HTR-8/SVneo (cell line): ENCODE results near the gene TPRN.

Source experiments
- DNase-seq: peaks from one replicate; pipeline ENCODE4 v3.0.0; 2011; ENCODE audit warnings: low spot score, mixed read lengths; ENCODE audit not compliant: insufficient read length
- FAIRE-seq: peaks from 2 replicates; lab custom pipeline; 2011; peaks lifted over from hg19 to GRCh38; lab: Jason Lieb, UNC

TPRN gene

DNA sequence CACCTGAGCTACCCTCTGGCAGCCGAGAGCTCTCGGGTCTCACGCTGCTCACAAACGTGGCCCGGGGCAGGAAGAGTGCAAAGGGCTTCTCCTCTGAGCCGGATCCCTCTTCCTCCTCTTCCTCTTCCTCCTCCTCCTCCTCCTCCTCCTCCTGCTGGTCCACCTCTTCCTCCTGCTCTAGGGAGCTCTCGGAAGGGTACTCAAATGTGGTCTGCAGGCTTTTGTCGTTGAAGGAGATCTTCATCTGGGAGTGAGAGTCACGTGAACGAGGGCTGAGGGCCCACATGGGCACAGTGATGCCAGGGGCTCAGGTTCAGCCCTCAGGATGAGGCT lies 8.1 kb downstream of the TPRN start:
- DNase-seq = no peak
- FAIRE-seq = no peak

DNA sequence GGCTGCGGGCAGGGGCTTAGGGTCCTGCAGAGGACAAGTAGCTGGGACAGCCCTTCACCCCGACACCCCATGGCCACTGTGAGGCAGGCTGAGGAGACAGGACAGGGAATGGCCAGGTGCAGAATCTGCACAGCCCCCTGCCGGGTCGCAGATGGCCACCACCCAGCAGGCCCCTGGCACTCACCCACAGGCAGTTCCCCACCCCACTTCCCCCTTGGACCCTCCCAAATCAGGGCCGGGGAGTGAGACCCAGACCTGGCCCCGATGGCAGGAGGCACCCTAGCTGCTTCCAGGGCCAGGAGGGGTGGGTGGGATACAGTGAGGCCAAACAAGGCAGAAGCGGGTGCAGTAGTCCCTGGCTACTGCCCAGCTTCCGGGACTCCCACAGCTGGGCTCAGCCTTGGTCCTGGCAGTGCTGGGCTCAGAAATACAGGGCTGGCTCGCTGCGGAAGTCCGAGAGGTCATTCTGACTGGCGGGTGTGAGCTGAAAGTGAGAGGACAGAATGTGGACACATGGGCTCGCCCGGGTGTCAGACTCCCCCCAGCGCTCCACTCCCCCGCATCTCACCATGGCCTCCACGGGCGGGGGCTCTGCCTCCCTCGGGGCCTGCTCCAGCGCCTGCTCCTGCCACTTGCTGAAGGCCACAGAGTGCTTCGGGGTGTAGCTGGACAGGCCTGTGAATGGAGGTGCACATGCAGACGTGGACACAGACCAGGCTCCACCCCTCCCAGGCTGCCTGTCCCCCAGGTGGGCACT lies 8.7 kb downstream of the TPRN start:
- FAIRE-seq = no peak
- DNase-seq = no peak

DNA sequence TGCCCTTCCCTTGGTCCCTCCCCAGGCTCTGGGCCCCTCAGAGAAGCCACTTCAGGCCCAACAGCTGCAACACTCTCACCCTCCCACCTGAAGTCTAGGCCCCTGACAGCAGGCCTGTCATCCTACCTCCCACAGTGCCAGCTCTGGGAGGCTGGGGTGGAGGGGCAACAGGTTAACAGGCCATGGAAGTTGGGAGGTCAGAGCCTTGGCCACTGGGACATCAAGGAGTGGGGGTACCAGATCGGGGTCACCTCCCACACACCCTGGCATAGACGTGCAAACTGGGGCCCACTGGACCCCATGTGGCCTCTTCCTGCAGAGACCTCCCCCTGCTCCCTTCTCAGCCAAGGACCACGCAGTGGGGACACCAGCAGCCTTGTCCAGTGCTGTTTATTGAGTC lies 9.3 kb downstream of the TPRN start:
- FAIRE-seq = no peak
- no peak for DNase-seq

DNA sequence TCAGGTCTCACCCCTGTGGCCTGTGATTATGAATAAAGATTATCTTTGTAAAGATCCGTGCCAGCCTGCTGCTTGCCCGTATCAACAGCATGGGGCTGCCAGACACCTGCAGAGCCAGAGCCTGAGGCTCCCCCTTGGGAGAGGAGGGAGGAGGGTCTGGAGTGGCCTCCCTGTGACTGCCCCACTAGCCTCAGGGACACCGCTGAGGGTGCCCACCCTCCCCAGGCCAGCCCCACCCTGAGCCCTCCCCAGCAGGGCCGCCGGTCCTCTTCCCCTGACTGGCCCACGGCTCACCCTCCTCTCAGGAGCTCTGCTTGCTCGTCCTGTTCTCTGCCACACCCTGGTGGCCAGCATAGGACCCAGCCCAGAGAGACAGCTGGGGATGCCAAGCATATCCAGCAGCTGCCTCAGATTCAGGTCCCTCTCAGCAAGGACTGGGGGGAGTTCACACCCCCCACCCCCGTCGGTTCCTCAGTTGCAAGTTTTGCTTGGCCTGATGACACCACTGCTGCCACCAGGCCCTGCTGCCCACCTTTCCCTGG lies 10.2 kb downstream of the TPRN start:
- DNase-seq (no peak), FAIRE-seq (no peak)

DNA sequence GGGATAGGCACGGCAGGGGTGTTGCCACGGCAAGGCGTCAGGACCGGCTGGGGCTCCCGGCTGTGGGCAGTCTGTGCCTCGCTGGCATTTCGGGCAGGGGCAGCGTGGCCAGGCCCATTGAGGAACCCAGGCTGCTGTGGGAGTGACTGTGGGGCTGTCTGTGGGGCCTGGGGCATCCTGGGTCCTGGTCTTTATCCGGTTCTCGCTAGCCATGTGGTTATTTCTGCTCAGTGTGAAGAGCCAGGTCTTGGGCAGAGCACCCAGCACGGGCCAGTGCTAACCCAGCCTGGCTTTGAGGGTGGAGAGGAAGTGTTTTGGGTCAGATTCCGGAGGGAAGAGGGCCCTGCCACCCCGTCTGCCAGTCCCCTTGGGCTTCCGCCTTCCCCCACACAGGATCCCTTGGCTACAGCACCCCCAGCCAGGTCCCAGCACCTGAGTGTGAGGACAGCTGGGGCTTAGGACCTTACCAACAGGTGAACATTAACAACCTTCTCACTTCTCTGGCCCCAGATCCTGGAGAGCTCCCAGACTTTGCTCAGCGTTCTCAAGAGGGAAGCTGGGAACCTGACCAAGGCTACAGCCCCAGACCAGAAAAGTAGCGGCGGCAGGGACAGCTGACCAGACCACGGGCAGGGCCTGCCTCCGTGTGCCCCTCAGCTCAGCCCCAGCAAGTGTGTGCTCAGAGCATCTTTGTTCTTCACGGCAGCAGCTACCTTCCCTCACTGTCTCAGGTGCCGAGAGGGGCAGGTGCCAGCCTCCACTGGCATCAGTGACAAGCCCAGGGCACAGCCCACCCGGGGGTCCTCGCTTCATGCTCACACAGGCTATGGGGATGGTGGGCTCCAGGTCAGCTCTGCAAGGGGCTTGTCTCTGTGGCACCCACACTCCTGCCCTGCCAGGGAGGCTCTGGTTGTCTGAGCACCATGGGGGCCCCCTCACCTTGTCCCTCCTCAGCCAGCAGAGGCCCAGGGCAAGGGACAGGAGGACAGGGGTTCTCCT lies 10.9 kb downstream of the TPRN start:
- DNase-seq = no peak
- no peak for FAIRE-seq

DNA sequence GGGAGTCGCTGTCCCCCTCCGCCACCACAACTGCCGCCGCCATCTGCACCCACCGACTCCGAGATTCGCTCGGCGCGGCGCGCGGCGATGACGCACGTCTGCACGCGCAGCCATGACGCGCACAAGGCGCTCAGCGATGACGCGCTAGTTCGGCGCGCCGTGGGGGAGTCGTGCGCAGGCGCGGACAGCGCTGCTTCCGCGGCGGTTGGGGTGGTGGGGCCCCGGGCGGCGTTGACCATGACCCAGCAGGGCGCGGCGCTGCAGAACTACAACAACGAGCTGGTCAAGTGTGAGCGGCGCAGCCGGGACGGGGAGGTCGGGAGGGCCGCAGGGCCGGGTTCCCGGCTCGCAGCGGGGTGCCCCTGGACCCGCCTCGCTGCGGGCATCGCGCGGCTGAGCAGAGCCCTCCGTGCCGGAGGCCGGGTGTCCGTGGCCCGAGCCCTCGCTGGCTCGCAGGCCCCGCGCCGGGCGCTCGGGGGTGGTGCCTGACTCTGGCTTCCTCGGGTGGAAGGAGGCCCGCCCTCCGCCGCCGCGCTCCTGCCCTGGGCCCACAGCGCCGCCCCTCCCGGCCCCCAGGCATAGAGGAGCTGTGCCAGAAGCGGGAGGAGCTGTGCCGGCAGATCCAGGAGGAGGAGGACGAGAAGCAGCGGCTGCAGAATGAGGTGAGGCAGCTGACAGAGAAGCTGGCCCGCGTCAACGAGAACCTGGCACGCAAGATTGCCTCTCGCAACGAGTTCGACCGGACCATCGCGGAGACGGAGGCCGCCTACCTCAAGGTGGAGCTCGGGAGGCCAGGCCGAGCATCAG lies 11.8 kb downstream of the TPRN start, which contains the start of the genes ANAPC2 and SSNA1:
Gene ANAPC2, minus strand, starts transcription at position 71 of the 807 bp plus-strand sequence. Its CDS starts 28 bp downstream, at position 43.
Gene SSNA1, plus strand, starts transcription at position 187 of the 807 bp plus-strand sequence. Its CDS starts 51 bp downstream, at position 238.
- DNase-seq = peak; percentile 86
- peak; percentile 97 for FAIRE-seq

DNA sequence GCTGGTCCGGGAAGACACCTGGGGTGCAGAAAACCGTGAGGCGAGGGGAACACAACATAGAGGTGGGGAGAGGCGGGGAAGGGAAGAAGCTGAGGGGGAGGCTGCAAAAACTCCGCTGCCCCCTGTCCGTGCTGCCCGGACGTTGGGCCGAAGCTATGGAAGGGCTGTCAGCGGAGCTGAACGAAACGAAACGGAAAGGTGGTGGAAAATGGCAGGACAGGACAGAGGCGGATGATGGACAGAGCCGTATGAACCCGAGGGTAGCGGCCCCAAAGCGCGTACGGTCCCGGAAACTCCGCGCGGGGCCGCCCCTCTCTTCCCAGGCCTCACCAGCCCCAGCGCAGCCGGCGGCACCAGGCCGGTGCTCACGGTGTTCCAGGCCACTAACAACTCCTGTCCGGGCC lies 12.5 kb downstream of the TPRN start:
- DNase-seq (no peak), FAIRE-seq (no peak)

DNA sequence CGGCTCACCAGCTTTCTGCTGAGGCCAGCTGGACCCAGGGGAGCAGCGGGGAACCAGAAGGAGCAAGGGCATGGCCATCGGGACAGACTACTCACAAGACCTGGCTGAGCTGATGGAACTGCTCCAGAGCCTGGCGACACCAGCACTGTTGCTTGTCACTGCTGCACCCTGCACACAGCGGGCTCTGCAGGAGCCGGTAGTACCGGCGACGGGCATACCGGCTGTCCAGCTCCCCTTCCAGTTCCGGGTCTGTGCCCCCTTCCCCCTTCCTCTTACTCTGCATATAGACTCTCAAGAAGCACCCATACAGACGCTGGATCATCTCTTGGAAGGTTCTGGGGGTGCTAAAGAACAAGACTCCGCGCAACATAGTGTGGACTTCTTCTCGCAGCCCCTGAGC lies 13.2 kb downstream of the TPRN start:
- DNase-seq (no peak), FAIRE-seq (no peak)

DNA sequence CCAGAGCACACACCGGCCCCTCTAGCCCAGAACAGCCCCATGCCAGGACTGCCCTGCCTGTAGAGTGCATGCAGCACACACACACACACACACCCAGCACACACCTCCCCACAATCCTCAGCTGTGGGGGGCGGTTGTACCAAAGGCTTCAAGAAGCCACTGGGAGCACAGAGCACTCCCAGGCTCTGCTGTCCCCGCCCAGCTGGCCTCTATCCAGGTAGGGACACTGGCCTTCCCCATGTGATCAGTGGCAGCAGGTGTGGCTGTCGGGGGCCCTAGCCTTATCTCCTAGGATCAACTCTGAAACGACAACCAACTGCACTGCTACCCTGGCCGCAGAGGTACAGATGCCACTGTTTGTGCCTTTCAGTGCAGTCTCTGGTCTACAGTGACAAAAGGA lies 14.2 kb downstream of the TPRN start:
- no peak for DNase-seq
- no peak for FAIRE-seq

DNA sequence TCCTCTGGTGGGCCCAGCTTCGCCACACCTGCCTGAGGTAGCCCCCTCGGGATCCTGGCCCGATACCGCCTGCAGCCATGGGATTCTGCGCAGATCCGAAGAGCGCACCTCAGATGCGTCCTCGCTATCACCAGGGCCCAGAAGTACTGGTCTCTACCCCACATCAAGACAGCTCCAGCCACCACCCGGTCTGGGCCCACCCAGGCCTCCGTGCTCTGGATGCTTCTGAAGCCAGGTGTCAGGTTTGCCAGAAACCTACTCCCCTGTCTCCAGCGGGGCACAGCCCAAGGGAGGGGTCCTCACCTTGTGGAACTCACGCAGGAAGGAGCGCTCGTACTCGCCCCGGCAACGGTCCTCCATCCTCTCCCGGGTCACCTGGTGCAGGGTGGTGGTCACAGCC lies 14.6 kb downstream of the TPRN start:
- FAIRE-seq = no peak
- DNase-seq = no peak

DNA sequence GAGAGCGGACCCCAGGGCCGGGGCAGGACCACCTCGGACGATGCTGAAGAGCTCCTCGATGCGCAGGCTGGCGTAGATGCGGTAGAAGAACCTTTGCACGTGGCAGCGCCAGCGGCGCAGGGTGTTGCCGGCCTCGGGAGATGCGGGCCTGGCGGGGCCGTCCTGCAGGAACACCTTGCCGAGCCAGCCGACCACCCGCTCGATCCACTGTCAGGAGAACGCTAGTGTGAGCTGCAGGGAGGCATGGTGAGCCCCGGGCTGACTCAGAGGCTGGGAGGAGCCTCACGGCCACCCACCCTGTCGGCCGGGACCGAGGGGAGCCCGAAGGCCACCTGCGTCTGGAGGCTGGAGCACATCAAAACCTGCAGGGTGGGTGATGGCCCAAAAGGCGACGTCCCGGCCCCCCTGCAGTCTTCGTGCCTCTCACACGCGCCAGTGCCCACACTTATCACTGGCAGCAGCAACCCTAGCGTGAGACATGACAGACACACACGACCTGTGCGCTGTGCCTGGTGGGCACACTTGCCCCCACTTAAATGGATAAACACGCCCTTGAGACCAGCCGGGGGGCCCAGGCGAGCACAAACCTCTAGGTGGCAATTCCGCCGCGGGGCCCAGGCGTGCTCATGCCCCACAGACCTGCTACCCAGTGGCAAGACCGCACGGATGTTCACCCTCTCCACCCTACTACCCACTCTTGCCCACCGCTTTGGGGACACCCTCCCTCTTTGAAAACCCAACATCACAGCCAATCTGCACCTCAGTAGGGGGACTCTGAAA lies 15.5 kb downstream of the TPRN start:
- DNase-seq = no peak
- no peak for FAIRE-seq

DNA sequence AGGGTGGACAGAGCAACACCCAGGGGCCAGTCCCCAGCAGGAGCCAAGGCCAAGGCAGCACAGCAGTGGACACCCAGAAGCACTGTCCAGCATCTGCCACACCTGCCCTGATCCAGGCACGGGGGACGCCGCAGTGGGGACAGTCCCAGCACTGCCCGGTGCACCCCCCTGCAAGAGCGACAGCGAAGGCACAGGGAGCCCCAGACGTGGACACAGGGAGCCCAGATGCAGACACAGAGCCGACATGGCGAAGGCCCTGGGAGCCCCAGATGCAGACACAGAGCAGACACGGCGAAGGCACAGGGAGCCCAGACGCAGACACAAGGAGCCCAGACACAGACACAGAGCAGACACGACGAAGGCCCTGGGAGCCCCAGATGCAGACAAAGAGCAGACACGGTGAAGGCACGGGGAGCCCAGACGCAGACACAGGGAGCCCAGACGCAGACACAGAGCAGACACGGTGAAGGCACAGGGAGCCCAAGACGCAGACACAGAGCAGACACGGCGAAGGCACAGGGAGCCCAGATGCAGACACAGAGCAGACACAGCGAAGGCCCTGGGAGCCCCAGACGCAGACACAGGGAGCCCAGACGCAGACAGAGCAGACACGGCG lies 16.5 kb downstream of the TPRN start:
- FAIRE-seq = no peak

DNA sequence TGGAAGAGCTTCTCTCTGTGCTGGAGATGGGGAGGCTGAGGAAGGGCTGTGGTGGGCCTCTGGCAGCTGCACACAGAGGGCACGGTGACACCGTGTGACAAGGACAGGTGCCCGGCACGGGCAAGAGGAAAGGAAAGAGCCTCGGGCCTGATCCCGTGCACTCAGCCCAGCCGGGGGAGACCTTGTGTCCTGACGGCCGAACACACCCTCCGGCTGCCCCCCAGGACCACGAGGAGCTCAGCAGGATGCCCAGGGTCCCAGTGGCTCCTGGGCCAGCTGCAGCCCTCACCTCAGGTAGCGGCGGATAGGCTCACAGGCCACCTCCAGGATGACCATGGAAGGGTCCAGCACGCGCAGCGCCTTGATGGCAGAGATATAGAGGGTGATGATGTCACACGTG lies 17.7 kb downstream of the TPRN start:
- FAIRE-seq = no peak

More for the DNA sequence above, 16.5 kb downstream of the TPRN start:
- DNase-seq = no peak

DNA sequence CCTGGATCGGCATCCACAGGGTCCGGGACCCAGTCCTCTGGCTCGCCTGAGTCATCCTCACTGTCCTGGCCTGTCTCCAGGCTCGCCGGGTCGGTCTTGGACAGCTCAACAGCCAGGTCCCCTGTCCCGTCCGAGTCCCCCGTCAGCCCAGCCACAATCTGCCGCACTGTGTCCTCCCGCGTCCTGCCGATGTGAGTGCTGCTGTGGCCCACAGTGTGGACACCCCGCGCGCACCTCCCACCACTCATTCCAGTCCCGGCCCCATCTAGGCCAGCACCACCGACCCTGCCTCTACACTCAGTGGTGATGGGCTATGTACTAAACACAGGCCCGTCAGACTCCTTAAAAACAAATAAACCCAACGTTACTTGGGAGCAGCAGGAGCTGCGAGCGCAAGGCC lies 18.9 kb downstream of the TPRN start:
- no peak for FAIRE-seq

More for the DNA sequence above, 17.7 kb downstream of the TPRN start:
- no peak for DNase-seq

DNA sequence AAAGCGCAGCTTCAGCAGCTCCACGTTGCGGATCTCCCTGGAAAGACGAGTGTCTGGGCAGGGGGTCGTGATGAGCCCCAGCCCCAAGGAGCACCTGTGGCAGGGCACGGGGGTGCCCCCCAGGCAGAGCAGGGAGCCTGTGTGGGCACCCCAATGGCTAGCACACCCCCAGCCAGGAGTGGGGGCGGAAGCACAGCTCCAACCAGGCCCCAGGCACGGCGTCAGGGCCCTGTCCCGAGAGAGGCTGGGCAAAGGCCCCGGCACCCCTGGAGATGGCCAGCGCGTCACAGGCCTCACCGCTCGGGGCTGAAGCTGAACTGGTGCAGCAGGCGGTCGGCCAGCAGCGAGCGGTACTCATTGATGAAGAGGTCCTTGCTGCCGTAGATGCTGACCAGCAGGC lies 20.1 kb downstream of the TPRN start:
- FAIRE-seq (no peak), DNase-seq (no peak)

More for the DNA sequence above, 18.9 kb downstream of the TPRN start:
- DNase-seq = no peak

DNA sequence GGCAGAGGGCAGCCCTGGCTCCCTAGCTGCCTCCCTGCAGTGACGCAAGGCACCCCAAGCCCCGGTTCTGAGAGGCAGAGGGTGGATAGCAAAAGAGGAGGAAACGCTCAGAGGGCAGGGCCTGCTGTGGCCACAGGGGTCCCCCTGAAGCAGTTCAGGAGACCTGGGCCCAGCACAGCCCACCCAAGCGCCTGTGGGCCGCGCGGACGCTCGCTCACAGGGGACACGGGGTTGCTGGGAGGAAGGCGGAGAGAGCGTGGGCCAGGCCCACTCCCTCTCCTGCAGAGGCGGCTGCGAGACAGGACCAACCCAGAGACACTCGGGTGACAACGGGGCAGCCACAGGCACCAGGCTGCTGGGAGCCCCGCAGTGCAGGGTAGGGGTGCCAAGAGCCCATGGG lies 20.8 kb downstream of the TPRN start:
- DNase-seq (no peak), FAIRE-seq (no peak)

DNA sequence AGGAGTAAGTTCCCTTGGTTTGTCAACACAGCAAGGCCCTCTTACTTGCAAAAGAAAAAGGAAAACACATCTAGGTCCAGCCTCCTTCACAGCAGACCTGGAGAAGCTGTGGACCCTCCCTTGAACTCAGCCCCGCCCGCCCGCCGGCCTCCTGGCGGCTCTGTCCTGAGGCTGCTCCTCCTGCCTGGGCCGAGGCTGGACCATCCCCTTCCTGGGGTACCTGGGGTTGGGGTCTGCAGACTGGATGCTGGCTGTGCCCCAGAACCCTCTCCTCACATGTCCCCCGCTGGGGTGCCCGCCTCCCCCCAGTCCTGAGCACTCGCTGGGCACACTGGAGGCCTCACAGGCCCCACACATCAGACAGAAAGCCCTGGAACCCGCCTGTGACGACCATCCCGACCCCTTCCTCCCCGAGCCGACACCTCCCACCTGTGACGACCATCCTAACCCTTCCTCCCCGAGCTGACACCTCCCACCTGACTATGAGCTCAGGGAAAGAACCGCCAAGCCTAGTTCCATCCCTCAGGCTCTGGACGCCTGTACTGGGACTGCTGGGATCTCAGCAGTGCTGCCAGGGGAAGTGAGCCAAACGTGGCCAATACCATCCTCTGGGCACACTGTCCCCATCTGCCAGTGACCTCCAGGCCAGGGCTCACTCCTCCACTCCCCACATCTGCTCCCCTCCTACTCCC lies 21.5 kb downstream of the TPRN start:
- DNase-seq (no peak), FAIRE-seq (no peak)

DNA sequence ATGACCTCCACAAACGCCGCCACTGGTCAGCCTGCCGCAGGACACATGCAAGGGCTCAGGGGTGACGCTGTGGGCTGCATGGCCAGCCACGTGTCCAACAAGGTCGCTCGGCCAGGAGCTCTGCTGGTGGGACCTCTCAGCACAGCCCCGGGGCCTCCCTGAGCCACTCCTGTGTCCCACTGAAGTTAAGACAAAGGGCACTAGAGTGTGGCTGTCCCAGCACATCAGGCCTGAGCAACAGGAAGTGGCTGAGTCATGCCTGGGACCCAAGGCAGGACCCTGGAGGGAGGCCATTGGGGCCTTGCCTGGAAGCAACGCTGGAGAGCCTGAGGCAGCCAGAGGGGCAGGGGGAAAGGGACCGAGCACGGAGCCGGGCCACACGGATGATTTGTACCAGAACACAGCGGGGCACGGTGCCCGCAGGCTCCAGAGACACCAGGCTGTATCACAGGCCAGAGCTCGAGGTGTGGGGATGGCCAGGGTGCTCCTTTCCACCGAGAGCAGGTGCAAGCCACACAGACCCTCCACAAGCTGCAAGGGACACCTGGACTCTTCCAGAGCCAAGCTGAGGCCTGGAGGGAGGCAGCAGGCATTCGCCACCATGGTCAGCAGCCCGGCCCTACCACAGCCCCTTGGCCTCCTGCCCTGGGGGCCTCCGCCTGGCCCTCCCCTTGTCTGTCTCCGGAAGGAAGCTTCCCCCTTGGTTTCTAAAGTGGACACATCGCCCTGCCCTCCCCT lies 22.2 kb downstream of the TPRN start:
- FAIRE-seq (no peak), DNase-seq (no peak)
